ENCODE results near the gene BIN1. TPM values are rescaled to one million over a fixed set of nuclear protein-coding genes. Genes with fewer than 3 reads are reported as not detected.

The BIN1 gene
- total RNA-seq, 1 experiment from 2014 or later, result 58.6 TPM

DNA sequence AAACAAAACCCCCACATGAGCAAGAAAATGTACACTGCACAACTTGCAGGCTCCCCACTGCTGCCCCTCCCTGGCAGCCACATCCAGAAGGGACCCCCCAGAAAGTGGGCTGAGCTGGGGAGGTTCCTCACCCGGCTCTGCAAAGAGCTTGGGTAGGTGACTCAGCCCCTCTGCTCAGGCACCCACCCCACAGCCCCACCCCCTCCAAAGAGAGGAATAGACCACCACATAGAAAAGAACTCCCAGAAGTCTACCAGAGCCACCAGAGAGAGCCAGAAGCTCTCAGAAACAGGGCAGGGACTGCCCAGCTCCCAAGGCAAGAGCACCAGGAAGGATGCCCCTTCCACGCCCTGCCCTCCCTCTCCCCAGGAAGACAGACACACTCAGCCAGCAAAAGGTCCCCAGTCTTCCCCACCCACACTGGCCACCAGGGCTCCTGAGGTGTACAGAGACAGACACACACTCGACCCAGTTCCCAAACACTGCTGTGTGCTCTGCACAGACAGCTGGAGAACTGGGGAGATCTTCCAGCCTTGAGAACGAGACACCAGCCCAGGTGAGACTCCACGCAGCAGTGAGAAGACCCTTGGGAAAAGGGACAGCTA is 28.2 kb downstream of the BIN1 start:
- Histone ChIP-seq H3K9me3 (ENCODE audit: control insufficient read depth, insufficient read depth, low read depth, low read length) (no peaks in the 10 kb centered on the region), H3K4me1 (ENCODE audit: control insufficient read depth, insufficient read depth, low read length) (peaks cover 24% of the 10 kb centered on the region), H3K27ac (ENCODE audit: low read length) (no peak overlapping the region), H3K4me3 (ENCODE audit: low read depth in 2 of 2, low read length in 2 of 2) (no peak overlapping the region), H3K36me3 (ENCODE audit: control insufficient read depth, insufficient read depth, low read length) (no peaks in the 10 kb centered on the region), H3K27me3 (ENCODE audit: control insufficient read depth, insufficient read depth, low read length) (no peaks in the 10 kb centered on the region)
- ATAC-seq, result no peak
- intact Hi-C loops (cut with micrococcal nuclease; ENCODE audit: unreplicated experiment) (no loop called here), in situ Hi-C loops (cut with HindIII; ENCODE audit: low pct_unique_long_range_greater_than_20kb, low sequenced_read_pairs) (no loop called here)
- ChIA-PET POLR2A (interaction anchor here (0.6 kb wide), 2 partner anchors 17 to 194 kb away, joined by 3 read pairs; no protein-coding TSS in a partner anchor), CTCF (interaction anchor here (0.5 kb wide), 1 partner anchor 36 kb away, joined by 8 read pairs; no protein-coding TSS in a partner anchor)
- TF ChIP-seq, protein P1, sequence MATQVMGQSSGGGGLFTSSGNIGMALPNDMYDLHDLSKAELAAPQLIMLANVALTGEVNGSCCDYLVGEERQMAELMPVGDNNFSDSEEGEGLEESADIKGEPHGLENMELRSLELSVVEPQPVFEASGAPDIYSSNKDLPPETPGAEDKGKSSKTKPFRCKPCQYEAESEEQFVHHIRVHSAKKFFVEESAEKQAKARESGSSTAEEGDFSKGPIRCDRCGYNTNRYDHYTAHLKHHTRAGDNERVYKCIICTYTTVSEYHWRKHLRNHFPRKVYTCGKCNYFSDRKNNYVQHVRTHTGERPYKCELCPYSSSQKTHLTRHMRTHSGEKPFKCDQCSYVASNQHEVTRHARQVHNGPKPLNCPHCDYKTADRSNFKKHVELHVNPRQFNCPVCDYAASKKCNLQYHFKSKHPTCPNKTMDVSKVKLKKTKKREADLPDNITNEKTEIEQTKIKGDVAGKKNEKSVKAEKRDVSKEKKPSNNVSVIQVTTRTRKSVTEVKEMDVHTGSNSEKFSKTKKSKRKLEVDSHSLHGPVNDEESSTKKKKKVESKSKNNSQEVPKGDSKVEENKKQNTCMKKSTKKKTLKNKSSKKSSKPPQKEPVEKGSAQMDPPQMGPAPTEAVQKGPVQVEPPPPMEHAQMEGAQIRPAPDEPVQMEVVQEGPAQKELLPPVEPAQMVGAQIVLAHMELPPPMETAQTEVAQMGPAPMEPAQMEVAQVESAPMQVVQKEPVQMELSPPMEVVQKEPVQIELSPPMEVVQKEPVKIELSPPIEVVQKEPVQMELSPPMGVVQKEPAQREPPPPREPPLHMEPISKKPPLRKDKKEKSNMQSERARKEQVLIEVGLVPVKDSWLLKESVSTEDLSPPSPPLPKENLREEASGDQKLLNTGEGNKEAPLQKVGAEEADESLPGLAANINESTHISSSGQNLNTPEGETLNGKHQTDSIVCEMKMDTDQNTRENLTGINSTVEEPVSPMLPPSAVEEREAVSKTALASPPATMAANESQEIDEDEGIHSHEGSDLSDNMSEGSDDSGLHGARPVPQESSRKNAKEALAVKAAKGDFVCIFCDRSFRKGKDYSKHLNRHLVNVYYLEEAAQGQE (IDR thresholded peaks at IDR 0.05; ENCODE audit: insufficient read depth in 1 of 2, low read depth in 2 of 2, low read length in 1 of 2), result no peak
- TF ChIP-seq POLR2AphosphoS5 (IDR thresholded peaks at IDR 0.05; ENCODE audit: low read depth, low read length) (no peak), SIN3A (IDR thresholded peaks at IDR 0.05; ENCODE audit: borderline replicate concordance, insufficient read depth, low read depth, low read length) (no peak), TCF7L2 (IDR thresholded peaks at IDR 0.05; ENCODE audit: low read depth, low read length) (no peak)
- TF ChIP-seq, protein P2, sequence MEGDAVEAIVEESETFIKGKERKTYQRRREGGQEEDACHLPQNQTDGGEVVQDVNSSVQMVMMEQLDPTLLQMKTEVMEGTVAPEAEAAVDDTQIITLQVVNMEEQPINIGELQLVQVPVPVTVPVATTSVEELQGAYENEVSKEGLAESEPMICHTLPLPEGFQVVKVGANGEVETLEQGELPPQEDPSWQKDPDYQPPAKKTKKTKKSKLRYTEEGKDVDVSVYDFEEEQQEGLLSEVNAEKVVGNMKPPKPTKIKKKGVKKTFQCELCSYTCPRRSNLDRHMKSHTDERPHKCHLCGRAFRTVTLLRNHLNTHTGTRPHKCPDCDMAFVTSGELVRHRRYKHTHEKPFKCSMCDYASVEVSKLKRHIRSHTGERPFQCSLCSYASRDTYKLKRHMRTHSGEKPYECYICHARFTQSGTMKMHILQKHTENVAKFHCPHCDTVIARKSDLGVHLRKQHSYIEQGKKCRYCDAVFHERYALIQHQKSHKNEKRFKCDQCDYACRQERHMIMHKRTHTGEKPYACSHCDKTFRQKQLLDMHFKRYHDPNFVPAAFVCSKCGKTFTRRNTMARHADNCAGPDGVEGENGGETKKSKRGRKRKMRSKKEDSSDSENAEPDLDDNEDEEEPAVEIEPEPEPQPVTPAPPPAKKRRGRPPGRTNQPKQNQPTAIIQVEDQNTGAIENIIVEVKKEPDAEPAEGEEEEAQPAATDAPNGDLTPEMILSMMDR (IDR thresholded peaks at IDR 0.05), result no peak
- no TSS peak for BruUV-seq (replicated peaks)
- no peak for DNase-seq (ENCODE audit: low read depth, low spot score)

DNA sequence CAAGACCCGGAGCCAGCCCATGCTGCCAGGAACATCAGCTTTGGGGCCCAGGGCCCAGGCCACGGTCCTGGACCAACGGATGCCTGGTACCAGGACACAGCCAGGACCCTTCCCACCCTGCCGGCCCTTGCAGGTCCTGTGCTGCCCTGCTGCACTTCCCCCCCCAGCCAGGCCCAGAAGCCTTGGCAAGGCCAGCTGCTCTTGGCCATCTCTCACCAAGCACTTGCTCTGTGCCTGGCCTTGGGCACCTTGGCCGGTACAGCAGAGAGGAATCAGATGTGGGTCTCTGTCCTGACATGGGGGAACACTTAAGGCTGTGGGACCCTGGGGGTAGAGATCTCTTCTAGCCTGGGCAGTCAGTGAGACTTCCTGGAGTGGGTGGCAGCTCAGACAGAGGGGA is 28.9 kb downstream of the BIN1 start:
- H3K27ac ChIP-seq (ENCODE audit: low read length), result no peak overlapping the region
- in situ Hi-C loops (cut with HindIII; ENCODE audit: low pct_unique_long_range_greater_than_20kb, low sequenced_read_pairs), result no loop called here
- H3K27me3 ChIP-seq (ENCODE audit: control insufficient read depth, insufficient read depth, low read length), result no peaks in the 10 kb centered on the region
- intact Hi-C loops (cut with micrococcal nuclease; ENCODE audit: unreplicated experiment), result no loop called here
- ATAC-seq, result no peak
- no peak for DNase-seq (ENCODE audit: low read depth, low spot score)
- ChIA-PET POLR2A (interaction anchor here (0.6 kb wide), 1 partner anchor 195 kb away, joined by 3 read pairs; no protein-coding TSS in a partner anchor), CTCF (interaction anchor here (1.1 kb wide), 1 partner anchor 10 kb away, joined by 3 read pairs; no protein-coding TSS in a partner anchor)
- no peak overlapping the region for H3K4me3 ChIP-seq (ENCODE audit: low read depth in 2 of 2, low read length in 2 of 2)
- TF ChIP-seq, protein P2 (IDR thresholded peaks at IDR 0.05), result no peak
- no peak for TF ChIP-seq SIN3A (IDR thresholded peaks at IDR 0.05; ENCODE audit: borderline replicate concordance, insufficient read depth, low read depth, low read length)
- TF ChIP-seq POLR2AphosphoS5 (IDR thresholded peaks at IDR 0.05; ENCODE audit: low read depth, low read length), result no peak
- TF ChIP-seq, protein P1 (IDR thresholded peaks at IDR 0.05; ENCODE audit: insufficient read depth in 1 of 2, low read depth in 2 of 2, low read length in 1 of 2), result no peak
- no peak for TF ChIP-seq TCF7L2 (IDR thresholded peaks at IDR 0.05; ENCODE audit: low read depth, low read length)
- H3K36me3 ChIP-seq (ENCODE audit: control insufficient read depth, insufficient read depth, low read length), result no peaks in the 10 kb centered on the region
- H3K4me1 ChIP-seq (ENCODE audit: control insufficient read depth, insufficient read depth, low read length), result peaks cover 23% of the 10 kb centered on the region
- BruUV-seq (replicated peaks), result no TSS peak
- no peaks in the 10 kb centered on the region for H3K9me3 ChIP-seq (ENCODE audit: control insufficient read depth, insufficient read depth, low read depth, low read length)

Measured in Panc1 (cell line).